HG02763 (cell line): Measurements from ENCODE around the gene CXXC4.

Source experiments
- ATAC-seq: cut with Tn5 transposase; IDR thresholded peaks from one replicate; pipeline ENCODE4 v1.9.1; 2021; ENCODE audit warnings: mild to moderate bottlenecking, moderate library complexity; ENCODE audit not compliant: unreplicated experiment

Gene CXXC4

DNA sequence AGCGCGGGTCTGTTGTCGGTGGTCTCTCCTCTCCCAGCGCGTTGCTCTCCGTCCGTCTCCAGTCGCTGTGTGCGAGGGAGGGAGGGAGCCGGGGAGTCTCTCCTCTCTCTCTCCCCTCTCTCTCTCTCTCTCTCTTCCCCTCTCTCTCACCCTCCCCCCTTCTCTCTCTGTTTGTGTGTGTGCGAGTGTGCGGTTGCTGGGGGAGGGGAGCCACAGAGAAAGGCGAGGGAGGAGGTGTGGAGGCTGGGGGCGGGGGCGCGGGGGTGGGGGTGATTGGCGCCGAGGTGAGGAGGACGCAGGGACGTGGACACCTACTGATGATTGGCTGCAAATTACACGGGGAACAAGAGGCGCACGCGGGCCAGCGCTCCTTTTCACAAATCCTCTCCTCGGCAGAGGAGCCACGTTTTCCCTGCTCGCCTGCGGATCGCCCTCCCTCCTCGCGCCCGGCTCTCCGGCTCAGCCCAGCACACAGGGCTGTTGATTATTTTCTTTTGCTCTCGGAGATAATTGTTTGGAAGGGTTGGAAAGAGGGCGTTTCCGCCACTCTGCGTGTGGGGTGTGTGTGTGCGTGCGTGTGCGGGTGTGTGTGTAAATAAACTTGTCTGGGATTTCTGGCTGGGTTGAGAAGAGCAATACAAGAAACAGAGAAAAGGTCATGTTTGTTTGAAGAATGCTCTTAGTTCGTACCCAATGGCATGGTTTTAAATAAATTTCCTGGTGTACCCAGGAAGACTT is at the start of gene CXXC4:
Gene CXXC4 (minus strand): TSS at position 73 of the 738 bp plus-strand sequence. CDS start 3,092 bp downstream, outside the sequence.
- ATAC-seq = no peak

DNA sequence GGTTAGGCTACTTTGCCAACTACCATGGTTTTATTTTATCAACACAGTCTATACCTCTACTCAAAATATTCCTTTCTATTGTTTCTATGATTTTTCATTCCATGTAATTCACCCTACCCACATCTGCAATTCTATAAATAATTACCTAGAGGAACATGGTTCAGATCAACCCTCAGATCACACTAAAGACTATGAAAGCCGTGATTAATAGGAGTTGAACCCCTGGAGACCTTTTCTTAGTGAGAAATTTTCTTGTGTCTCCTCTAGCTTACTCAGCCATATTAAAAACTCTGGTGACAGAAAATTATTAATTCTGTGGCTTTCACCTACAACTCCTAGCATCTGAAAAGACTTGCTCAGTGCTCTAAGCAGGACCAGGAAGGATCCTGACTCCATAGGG is 38.5 kb upstream of the CXXC4 start:
- no peak for ATAC-seq

DNA sequence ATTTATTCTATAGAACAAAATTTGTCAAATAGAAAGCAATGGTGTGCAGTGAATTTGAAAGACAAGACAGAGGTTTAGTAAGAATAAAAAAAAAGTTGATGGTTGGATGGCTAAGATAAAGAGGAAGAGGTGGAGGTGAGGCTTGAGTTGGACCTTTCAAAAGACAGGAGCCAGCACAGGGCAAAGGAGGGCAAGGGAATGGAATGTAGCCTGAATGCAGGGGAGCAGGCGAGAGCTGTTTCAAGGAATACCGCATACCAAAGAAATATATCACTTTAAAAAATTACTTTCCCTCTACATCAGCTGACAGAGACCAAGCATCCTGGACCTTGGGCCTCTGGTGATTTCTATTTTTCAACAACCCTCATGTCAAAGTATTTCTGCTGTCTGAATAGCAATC is 38.0 kb upstream of the CXXC4 start:
- ATAC-seq = no peak

DNA sequence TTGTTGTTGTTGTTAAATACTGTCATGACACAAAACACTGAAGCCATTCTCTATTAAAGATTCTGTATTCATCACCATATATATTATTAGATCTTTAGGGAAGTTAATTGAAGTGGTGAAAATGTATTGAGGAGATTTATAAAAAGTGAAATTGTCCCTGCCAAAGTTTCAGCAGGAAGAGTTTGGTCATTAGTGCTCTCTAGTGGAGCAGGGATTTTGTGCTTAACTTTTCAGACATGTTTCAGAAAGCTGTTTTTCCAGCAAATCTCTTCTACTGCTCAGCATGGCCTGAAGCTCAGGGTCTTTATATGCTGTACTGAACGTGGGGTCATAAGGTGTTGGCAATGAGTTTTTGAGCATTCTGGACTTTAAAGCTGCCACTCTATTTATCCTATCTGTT is 36.7 kb upstream of the CXXC4 start:
- ATAC-seq = no peak

DNA sequence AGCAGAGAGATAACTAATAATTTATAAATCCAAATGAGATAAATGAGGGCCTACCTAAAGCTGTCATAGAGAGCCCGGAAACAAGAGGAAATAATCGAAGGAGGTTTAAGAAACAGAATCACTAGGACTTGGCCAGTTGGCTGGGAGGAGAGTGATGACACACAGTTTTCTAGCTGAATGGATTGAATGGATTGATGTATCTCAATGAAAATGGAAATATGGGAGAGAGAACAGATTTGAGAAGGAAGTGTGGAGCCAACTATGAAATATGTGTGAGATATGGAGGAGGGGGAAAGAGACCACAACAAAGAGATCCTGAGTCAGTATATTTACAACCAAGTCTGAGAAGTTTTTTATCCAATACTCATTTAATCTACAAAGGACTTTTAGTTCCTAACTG is 35.7 kb upstream of the CXXC4 start:
- ATAC-seq = no peak

DNA sequence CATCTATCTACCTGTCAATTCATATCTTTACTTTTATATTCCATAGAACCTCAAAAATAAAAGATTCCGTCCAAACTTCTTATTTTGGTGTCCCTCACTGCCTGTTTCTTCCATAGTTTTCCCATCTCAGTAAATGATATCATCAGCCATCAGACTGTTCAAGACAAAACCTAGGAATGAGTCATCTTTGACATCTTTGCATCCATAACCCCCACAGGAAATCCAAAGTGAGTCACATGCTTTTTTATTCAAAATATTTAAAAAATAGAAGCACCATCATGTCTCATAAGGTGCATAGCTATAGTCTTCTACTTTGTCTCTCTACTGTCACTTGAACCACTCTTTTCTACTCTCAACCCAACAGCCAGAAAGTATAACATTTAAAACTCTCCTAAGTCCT is 29.9 kb upstream of the CXXC4 start:
- ATAC-seq = no peak

DNA sequence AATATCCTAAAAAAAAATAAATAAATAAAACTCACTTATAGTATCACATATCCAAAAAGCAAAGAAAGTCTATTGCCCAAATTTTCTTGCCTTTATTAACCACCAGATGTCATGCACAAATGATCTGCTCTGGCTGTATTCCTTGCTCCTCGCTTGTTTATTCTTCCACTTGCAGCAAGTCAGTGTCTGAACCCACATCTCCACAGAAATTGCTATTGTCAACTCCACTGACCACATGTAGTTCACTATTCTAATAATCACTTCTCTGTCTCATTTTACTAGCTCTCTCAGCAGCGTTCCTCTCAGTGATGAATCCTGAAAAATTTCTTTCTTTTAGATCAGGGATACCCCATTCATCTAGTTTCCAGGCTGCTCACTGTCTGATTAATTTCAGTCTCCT is 29.3 kb upstream of the CXXC4 start:
- no peak for ATAC-seq

DNA sequence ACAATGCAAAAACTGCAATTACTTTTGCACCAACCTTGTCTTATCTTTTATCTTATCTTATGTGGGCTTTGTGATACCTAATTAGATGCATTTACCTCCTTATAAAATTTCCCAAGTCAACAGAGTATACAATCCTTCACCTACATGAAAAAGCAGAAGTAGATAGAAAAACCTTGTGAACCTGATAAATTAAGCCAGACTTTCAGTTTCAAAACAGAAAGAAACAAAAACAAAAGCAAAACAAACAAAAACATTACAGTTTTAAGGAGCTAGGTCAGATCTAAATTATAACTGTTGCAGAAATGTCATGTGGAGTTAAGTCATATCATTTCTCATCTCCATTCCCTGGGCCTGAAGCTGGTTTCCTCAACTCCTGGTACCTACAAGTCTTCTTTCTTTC is 24.9 kb upstream of the CXXC4 start:
- peak; percentile 98 for ATAC-seq

DNA sequence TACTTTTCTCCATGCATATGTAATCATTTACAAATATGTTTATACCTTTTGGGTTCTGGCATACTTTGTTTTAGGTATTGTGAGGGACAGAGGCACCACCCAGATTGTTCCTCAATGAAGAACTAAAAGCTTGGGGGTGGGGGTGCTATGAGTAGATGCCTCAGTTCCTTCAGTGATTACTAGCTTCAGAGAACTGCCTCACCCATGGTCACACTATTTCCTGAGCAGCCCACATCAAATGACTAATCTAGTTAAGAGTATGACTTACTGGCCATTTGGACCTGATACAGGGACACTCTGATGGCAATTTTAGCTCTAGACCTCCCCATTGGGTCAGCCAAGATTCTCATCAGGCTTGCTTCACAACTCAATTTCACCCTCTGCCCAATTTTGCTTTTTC is 22.2 kb upstream of the CXXC4 start:
- ATAC-seq = no peak

DNA sequence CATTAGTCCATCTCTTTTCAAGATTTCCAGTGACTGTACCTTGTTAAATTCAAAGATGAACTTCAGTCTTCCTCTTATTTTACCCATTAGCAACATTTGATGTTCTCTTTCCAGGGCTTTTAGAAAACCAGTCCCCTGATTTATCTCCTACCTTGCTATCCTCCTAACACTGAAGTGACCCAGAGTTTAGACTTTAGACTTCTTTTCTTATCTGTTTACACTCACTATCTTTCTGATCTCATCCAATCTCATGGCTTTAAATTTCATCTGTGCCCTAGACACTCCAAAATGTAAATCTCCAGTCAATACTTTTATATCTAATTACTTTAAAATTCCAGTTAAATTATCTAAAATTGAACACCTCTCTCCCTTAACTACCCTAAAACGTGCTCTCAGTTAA is 13.5 kb upstream of the CXXC4 start:
- ATAC-seq = no peak

DNA sequence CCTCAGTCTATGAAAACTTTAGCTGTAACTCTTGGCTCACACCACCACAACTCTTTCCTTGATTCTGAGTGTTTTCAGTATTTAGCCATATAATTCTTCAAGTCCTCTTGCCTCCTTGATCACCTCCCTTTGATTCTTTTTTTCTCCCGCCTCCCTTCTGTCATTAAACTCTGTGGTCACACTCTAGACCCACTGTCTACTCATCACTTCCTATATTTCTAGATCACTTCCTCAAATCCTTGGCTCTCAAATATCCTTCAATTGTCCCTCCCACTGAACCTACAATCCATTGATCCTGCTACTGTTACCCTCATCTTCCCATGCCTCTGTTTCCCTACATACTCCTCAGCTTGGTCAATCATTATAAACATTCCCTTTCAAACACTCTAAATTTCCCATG is 12.4 kb upstream of the CXXC4 start:
- ATAC-seq = no peak

DNA sequence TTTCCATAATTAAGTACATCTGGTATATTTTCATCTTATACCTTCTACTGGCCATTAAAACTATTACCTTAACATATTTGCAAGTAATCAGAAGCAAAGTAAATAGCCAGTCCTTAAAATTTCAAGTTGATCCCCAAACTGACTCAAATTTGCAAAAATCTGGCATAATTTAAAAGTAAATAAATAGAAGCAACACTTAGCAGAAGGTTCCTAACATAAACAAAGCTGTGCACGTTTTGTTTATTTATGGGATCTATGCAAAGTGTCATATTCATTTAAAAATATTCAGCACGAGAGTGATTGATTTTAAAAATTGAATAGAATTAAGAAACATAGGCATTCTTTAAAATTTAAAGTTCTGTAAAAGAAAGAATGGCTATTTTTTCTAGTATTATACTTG is 9.8 kb upstream of the CXXC4 start:
- no peak for ATAC-seq

DNA sequence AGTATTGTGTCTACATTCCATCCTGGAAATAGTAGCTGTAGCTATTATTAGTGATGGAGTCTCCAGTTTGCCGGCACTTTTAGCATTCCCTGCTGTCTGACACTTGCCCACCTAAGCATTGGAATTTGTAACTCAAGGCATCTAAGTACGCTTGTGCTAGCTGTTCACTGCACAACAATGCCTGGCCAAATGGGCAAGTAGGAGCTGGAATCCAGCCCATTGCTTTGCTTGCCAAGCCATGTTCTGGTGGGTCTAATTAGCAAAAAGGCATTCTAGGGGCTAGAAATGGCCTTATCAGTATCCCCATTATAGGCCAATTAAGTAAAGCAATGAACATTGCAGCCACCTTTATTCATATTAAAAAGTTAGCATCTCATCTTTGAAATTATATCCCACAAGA is 7.8 kb upstream of the CXXC4 start:
- no peak for ATAC-seq

DNA sequence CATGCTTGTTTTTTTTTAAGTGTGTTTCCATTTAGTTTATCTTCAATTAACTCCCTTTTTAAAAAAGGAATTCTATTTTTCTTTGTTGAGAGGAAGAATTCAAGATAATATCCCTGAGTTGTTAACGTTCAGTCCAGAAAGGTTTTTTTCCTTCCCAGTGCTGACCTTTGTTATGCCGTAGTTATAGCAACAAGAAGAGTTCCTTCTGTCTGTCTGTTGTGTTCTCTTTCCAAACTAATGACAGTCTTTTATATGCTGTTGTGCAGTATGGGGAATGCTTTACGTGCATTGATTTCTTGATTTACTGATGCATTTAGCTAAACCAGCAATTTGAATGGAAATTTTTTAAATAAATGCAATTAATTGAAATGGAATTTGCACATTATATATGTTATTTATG is 6.6 kb upstream of the CXXC4 start:
- ATAC-seq = no peak

DNA sequence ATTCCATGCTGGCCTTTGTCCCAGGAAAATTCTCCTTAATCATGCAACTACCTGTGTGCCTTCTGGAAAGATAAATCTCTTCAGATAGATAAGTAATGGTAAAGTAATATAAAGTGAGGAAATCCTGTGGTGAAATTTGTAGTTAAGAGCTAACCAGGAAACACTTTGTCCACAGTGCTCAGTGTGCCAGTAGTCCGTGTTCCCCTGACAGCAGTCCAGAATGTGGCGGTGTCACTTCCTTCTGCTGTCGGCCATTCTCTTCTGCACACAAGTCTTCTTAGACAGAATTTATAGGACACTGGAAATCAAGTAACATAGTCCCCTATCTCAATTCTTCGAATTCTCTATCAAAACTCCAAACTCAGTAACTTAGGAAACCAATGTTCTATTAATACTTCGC is 5.7 kb upstream of the CXXC4 start:
- no peak for ATAC-seq

DNA sequence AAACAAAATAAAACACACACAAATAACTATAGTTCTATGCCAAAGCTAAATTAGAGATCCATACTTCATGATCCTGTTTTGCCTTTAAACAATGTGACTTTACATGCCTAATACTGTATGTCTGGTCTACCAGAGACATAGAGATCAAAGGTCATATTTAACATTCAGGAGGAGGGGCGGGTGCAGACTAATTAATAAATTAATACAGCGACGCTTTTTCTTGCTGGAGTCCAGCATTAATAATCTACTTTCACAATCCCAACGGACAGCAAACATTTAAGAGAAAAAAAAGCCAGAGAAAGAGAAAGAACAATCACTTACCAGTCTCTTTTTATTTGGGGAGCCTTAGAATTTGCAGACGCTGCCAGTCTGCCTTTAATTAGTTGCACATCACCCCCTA is 509 bp downstream of the CXXC4 start:
- ATAC-seq = no peak

DNA sequence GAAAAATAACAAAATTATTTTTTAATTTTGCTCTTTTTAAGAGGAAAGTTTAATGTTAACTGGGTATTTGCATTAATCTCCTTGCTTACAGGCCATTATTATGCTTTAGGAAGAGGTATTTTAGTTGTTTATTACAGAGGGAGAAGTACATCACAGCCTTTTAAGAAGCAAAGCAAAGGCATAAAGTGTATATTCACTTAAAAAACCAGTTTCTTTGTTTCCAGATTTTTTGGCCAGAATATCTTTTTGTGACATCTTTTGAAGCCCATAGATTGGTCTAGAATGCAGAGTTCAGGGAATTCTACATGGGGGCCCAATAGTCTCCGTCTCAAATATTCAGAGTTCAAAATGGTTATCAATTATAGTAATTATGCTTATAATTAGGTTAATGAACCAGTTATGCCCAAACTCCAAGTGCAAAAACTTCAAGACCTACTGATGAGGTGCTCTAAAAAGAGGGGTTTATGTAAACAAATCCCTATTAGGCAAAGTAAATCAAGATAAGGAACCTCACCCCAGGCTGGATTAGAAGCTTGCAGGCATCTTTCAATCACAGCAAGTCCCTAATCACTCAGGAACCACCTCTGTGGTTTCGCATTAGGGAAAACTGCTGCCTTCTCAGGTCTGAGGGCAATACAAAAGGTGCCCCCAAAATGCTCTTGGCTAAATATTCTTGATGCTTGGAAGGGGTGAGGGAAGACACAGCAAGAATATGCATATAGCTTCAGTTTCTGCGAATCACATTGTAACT is 1.4 kb downstream of the CXXC4 start:
- no peak for ATAC-seq

DNA sequence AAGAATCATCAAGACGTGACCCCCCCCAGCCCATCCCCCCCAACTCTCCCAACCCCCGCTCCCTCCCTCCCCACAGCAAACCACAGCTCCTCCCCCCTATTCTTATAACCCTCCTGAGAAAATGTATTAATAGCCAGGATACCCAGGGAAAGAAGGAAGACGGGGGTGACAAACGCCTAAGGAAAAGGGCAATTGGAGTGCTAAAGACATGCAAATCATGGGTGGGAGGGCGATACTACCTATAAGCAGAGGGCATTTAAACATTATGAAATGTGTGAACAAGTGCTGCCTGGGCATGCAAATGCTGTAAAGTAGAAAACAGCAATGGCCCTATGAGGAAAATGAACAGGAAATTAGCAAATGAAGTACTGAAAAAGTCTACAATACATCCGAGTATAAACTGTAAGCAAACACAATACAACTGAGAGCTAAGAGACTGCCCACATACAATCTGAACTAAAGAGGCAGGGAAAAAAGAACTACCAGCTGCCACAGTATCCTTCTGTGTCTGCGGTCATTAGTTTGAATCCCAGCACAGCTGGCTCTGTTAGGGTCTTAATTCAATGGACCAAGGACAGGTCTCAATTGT is 2.4 kb downstream of the CXXC4 start:
- peak; percentile 31 for ATAC-seq

DNA sequence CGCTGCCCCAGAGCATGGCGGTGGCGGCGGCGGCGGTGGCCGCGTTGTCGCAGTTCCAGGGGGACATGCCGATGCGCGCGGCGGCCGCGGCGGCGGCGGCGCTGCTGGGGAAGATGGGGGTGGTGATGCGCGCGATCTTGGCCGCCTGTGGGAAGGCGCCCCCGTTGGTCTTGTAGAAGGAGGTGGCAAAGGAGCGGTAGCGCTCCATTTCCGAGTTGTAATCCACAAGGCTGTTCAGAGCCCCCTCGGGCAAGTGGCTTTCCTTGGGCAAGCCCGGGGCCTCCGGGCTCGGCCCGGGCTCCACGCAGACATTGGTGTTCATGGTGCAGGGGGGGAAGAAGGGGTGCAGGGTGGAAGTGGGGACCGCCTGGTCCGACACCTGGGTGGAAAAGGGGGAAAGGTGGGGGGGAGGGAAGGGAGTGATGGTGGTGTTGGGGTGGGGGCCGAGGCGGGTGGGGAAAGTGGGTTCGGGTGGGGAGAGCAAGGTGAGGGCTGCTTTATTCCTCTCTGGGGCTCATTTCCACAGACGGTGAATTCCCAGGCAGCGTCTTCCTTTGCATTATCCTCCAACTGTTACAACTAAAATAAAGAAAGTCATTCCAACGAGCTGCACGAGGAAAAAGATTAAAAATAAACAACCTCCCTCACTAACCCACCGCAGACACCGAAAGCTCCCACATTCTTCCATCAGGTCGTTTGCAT is 3.1 kb downstream of the CXXC4 start:
- ATAC-seq = peak; percentile 33

DNA sequence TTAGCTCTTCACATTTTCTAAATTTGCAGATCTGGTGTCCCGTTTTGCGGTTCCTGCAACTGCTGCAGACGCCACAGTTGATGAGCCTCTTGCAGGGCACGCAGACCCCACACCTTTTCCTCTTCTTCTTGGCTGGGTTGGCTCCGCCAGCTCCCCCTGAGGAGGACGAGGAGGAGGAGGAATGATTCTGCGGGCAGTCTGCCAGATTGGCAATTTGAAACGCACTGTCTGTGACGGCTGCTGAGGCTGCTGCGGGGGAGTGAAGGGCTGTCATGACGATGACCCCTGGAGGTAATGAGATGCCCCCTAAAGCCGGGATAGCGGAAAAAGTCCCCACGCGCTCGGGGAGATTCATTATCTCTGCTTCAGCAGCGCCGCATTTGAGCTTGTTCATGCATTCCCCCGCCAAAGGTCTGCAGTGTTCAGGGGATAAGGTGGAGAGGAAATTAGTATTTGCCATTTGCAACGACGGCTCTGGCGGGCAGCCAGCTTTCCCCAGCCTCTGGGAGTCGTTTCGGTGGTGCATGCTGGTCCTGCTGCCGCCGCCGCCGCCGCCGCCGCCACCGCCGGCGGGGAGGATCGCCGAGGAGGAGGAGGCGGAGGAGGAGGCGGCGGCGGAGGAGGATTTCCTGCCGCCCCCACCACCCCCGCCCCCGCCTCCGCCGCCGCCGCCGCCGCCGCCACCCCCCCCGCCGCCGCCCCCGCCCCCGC is 3.8 kb downstream of the CXXC4 start:
- ATAC-seq = peak; percentile 32
